Common myeloid progenitor, CD34-positive (primary cell): ENCODE results near the gene KRT84.

Source experiments
- CTCF ChIA-PET: fragments of 350-600 bp; sonication (Branson Sonifier 250); formaldehyde crosslinking; loops from one replicate; lab custom pipeline; 2021; ENCODE audit warnings: antibody characterized with exemption; lab: Charles Lee
- POLR2A ChIA-PET: fragments of 350-600 bp; sonication (Branson Sonifier 250); formaldehyde crosslinking; loops from one replicate; lab custom pipeline; 2021; ENCODE audit warnings: antibody characterized with exemption; lab: Charles Lee
- DNase-seq, 3 donors: peaks; one replicate each; pipeline versions ENCODE4 v3.0.0 to v3.0.0-alpha.2; 2013
- H3K27ac ChIP-seq, 2 experiments: 1 replicate in 1 of 2; 2 replicates in 1 of 2; pipeline ENCODE4 v1.7.0; 2013; ENCODE audit warnings: inconsistent platforms in 2 of 2, low read length in 2 of 2, mild to moderate bottlenecking in 2 of 2, low read depth in 1 of 2, moderate library complexity in 1 of 2; ENCODE audit not compliant: severe bottlenecking in 2 of 2, insufficient read depth in 1 of 2, poor library complexity in 1 of 2
- H3K27me3 ChIP-seq, 5 experiments: replicated peaks in 2 of 5; 1 replicate in 3 of 5; 2 replicates in 2 of 5; pipeline versions ENCODE4 v1.6.1 to v1.7.0; 2013; ENCODE audit warnings: low read length in 4 of 5, mild to moderate bottlenecking in 2 of 5, moderate library complexity in 2 of 5, inconsistent platforms in 1 of 5; ENCODE audit not compliant: insufficient read depth in 5 of 5, control insufficient read depth in 4 of 5
- H3K36me3 ChIP-seq, 4 experiments: 1 replicate in 2 of 4; 2 replicates in 2 of 4; pipeline versions ENCODE4 v1.6.1 to v1.7.0; 2013; ENCODE audit warnings: low read length in 3 of 4, control low read depth in 1 of 4, mild to moderate bottlenecking in 1 of 4; ENCODE audit not compliant: control insufficient read depth in 4 of 4, insufficient read depth in 4 of 4
- H3K4me1 ChIP-seq, 4 experiments: 1 replicate in 3 of 4; 2 replicates in 1 of 4; pipeline versions ENCODE4 v1.6.1 to v1.7.1; 2013; ENCODE audit warnings: low read length in 3 of 4, mild to moderate bottlenecking in 3 of 4, control low read depth in 1 of 4, inconsistent platforms in 1 of 4, moderate library complexity in 1 of 4; ENCODE audit not compliant: control insufficient read depth in 4 of 4, insufficient read depth in 4 of 4; ENCODE audit errors: control extremely low read depth in 1 of 4
- H3K4me3 ChIP-seq, 7 experiments: 1 replicate in 4 of 7; 2 replicates in 3 of 7; pipeline versions ENCODE4 v1.5.1 to v1.7.0; 2013; ENCODE audit warnings: mild to moderate bottlenecking in 7 of 7, low read length in 6 of 7, moderate library complexity in 6 of 7, inconsistent platforms in 2 of 7, low read depth in 2 of 7, control low read depth in 1 of 7; ENCODE audit not compliant: insufficient read depth in 4 of 7, control insufficient read depth in 1 of 7; ENCODE audit errors: extremely low read depth in 1 of 7
- H3K9me3 ChIP-seq, 5 experiments: 1 replicate in 4 of 5; 2 replicates in 1 of 5; pipeline versions ENCODE4 v1.6.1 to v1.7.1; 2013; ENCODE audit warnings: low read length in 4 of 5, mild to moderate bottlenecking in 2 of 5, inconsistent platforms in 1 of 5, low read depth in 1 of 5, moderate library complexity in 1 of 5; ENCODE audit not compliant: control insufficient read depth in 4 of 5, insufficient read depth in 2 of 5; ENCODE audit errors: control extremely low read depth in 1 of 5
- WGBS: methylation state at CpG from one replicate; pipeline ENCODE4 v1.1.5; 2013; ENCODE audit not compliant: insufficient coverage; 5-methylcytosine and 5-hydroxymethylcytosine counted together

KRT84 gene

GRCh38 chr12:52359621-52360061 is 25.8 kb downstream of the KRT84 start:
- ChIA-PET CTCF (interaction anchor here (0.8 to 5.4 kb wide), 5 partner anchors 7 to 521 kb away, joined by 3 to 49 read pairs (median 4); no protein-coding TSS in a partner anchor), POLR2A (no interaction called here)
- no peak overlapping the region for H3K27ac ChIP-seq
- H3K27me3 ChIP-seq = peaks cover 0 to 7% (median 0%) of the 10 kb centered on the region in 5 experiments
- H3K9me3 ChIP-seq = no peaks in the 10 kb centered on the region
- WGBS = 98% methylated on average over 5 of the region's 5 CpGs
- H3K4me1 ChIP-seq = peaks cover 0 to 8% (median 2%) of the 10 kb centered on the region in 4 experiments
- H3K36me3 ChIP-seq = no peaks in the 10 kb centered on the region
- H3K4me3 ChIP-seq = no peak overlapping the region
- no peak for DNase-seq

GRCh38 chr12:52358575-52359350 is 26.7 kb downstream of the KRT84 start:
- CTCF ChIA-PET = interaction anchor here (0.8 to 5.4 kb wide), 4 partner anchors 8 to 522 kb away, joined by 3 to 49 read pairs (median 4); no protein-coding TSS in a partner anchor
- DNase-seq = peak; percentile 14 to 45 (median 31)

GRCh38 chr12:52356762-52357580 is 28.5 kb downstream of the KRT84 start:
- Histone ChIP-seq H3K27me3 (peaks cover 0 to 8% (median 0%) of the 10 kb centered on the region in 5 experiments), H3K4me3 (no peak overlapping the region), H3K9me3 (no peaks in the 10 kb centered on the region), H3K4me1 (peaks cover 0 to 13% (median 2%) of the 10 kb centered on the region in 4 experiments), H3K36me3 (no peaks in the 10 kb centered on the region), H3K27ac (no peak overlapping the region)
- CTCF ChIA-PET = no interaction called here
- no peak for DNase-seq
- WGBS = 97% methylated on average over 15 of the region's 20 CpGs
- POLR2A ChIA-PET = no interaction called here

More at GRCh38 chr12:52358575-52359350, 26.7 kb downstream of the KRT84 start:
- POLR2A ChIA-PET = no interaction called here
- Histone ChIP-seq H3K4me3 (no peak overlapping the region), H3K27ac (no peak overlapping the region), H3K4me1 (peaks cover 0 to 8% (median 2%) of the 10 kb centered on the region in 4 experiments), H3K36me3 (no peaks in the 10 kb centered on the region), H3K27me3 (peaks cover 0 to 3% (median 0%) of the 10 kb centered on the region in 5 experiments), H3K9me3 (no peaks in the 10 kb centered on the region)
- WGBS = 75% methylated on average over 4 of the region's 5 CpGs

- 96% methylated on average over 43 of the region's 56 CpGs for WGBS
- CTCF ChIA-PET = interaction anchor here (0.9 kb wide), 1 partner anchor 47 kb away, joined by 6 read pairs; no protein-coding TSS in a partner anchor
- Histone ChIP-seq H3K27me3 (peaks cover 0 to 8% (median 0%) of the 10 kb centered on the region in 5 experiments), H3K4me3 (no peak overlapping the region), H3K36me3 (no peaks in the 10 kb centered on the region), H3K9me3 (no peaks in the 10 kb centered on the region), H3K27ac (no peak overlapping the region), H3K4me1 (peaks cover 0 to 21% (median 8%) of the 10 kb centered on the region in 4 experiments)
- no peak for DNase-seq
- POLR2A ChIA-PET = no interaction called here
Measured at GRCh38 chr12:52356031-52356761, 29.3 kb downstream of the KRT84 start.

- no peaks in the 10 kb centered on the region for H3K9me3 ChIP-seq
- 100% methylated on average over 8 of the region's 8 CpGs for WGBS
- H3K27me3 ChIP-seq = peaks cover 0 to 8% (median 0%) of the 10 kb centered on the region in 5 experiments
- POLR2A ChIA-PET = no interaction called here
- H3K4me1 ChIP-seq = peaks cover 0 to 26% (median 9%) of the 10 kb centered on the region in 4 experiments
- H3K27ac ChIP-seq = no peak overlapping the region
- H3K4me3 ChIP-seq = no peak overlapping the region
- no peak for DNase-seq
- CTCF ChIA-PET = interaction anchor here (0.9 to 1.8 kb wide), 2 partner anchors 17 to 46 kb away, joined by 6 read pairs; no protein-coding TSS in a partner anchor
- H3K36me3 ChIP-seq = no peaks in the 10 kb centered on the region
Measured at GRCh38 chr12:52355176-52355575, 30.3 kb downstream of the KRT84 start.

GRCh38 chr12:52354200-52354599 is 31.3 kb downstream of the KRT84 start:
- DNase-seq = no peak
- POLR2A ChIA-PET = no interaction called here

More at GRCh38 chr12:52354200-52354599, 31.3 kb downstream of the KRT84 start:
- WGBS = no CpG with 5 or more reads among the region's 5 CpGs
- Histone ChIP-seq H3K4me1 (peaks cover 0 to 26% (median 9%) of the 10 kb centered on the region in 4 experiments), H3K9me3 (no peaks in the 10 kb centered on the region), H3K36me3 (no peaks in the 10 kb centered on the region), H3K4me3 (no peak overlapping the region), H3K27ac (no peak overlapping the region), H3K27me3 (peaks cover 0 to 9% (median 0%) of the 10 kb centered on the region in 5 experiments)
- CTCF ChIA-PET = interaction anchor here (1.8 to 3.1 kb wide), 2 partner anchors 7 to 18 kb away, joined by 6 to 16 read pairs; no protein-coding TSS in a partner anchor
